ENCODE results near the gene DNA2.

DNA sequence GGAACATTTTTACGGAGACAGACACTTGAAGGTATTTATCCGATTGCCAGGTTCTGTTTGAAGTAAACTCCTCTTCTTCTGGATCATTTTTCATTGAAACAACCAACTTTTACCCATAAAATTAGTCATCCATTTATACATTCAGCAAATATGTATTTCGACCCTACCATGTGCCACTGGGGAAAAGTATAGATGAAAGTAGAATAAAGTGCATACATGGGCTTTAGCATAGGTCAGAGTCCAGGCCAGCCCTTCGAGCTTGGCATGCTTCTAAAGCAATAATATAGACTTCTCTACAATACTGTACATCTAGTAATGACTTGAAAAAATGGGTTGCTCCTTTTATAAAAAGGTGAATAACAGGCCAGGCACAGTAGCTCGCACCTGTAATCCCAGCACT, 45.4 kb upstream of the DNA2 start:
- no peak for TF ChIP-seq RARB (CRISPR knock-in tag; IDR thresholded peaks at IDR 0.05)
- no peak for TF ChIP-seq CREB5 (CRISPR knock-in tag; IDR thresholded peaks at IDR 0.05; ENCODE audit: low read depth)
- no peak for TF ChIP-seq PATZ1 (CRISPR knock-in tag; IDR thresholded peaks at IDR 0.05; ENCODE audit: borderline replicate concordance)
- no peak for TF ChIP-seq ZNF8 (CRISPR knock-in tag; IDR thresholded peaks at IDR 0.05)
